ENCODE data around the gene ITGA4.

ITGA4 gene

DNA sequence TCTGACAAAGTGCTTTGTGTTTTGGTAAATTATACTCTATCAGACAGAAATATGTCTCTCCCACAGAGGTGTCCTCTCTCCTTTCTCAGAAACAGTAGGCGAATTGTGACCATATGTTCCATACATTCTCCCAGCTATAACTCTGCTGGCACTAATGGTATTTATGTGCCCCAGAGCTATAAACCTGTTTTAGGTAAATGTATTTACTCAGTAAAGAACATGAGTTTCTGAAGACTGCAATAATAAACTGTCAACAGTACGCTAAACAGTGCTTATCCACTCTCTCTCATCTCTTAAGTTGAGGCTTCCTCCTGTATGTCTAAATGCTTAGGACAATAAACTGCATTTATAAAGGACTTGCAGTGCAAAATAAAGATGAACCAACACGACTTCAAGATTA, 58.5 kb downstream of the ITGA4 start:
- no peak for DNase-seq (ENCODE audit: low read depth)

DNA sequence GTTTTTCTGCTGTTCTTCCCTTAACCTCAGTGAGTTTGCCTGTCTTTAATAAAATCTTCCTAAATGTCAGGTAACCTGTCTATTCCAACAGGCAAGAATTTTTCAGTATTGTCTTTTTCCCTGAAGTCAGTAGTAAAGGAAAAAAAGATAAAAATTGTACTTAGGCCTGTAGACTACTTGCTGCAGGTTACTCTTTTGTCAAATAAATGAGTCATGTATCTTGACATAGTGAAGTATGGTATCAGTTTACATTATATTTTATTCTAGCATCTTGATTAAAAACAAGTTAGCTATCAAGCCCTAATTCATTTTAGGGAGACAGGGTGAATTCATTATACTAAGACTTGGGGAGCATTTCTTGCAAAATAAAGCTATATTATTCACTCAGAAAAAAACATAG, 59.8 kb downstream of the ITGA4 start:
- DNase-seq (ENCODE audit: low read depth), result no peak

DNA sequence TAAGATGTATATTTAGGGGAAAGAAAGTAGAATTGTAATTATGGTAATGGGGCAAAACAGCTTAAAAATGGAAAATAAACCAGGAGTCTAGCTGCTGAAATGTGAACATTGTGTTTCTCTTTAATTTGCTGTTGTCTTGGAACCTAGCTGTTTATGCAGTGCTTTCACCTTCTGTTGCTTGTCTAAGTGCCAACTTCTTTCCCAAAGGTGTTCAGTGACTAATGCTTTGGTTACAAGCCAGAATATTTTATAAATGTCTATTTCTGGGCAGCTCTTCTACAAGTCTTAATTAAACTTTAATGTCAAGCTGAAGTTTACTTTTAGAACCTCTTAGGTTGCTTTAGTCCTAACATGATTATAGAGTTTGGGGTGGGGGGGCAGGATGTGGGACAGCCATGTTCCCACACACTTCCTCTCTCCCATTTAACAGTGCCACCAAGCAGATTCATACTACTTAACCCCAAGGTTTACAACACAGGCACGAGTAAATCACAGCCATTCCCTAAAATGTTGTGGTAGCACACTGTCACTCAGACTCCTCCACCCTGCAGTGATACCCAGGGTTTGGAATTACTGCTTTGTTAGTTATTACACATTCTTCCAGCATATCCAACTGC, 60.6 kb downstream of the ITGA4 start:
- no peak for DNase-seq (ENCODE audit: low read depth)

DNA sequence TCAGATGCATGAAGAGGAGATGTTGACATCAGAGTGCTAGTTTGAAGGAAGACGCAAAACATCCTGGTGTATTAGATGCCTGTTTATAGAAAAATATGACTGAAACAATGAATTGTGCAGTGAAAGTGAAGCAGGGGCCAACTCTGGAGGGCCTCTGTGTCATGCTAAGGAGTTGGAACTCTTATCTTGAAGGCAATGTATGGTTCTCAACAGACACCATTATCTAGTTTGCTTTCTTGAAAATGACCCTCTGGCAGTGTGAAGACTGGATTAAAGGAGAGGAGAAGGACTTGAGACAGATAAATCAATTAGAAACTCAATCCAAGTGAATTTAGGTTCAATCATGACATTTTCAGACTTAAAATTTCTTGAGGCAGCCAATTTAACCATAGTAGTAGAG, 63.1 kb downstream of the ITGA4 start:
- DNase-seq (ENCODE audit: low read depth), result no peak

DNA sequence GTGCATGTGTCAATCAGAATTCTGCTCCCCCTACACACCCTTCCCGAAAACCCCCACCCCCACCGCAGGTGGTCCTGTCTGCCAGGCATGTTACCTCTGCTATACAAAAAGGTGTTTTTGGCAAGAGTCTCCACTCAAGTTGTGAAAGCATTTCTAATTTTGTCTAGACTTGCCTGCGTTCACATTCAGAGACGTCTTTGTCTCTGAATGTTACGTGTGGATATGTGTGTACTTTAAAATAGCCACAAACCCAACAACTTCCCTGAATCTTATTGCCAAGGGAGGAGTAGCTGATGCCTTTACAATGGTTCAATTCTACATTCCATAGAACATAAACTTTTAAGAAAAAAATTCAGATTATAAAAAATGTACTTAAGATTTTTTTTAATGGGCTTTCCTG, 66.6 kb downstream of the ITGA4 start:
- no peak for DNase-seq (ENCODE audit: low read depth)

DNA sequence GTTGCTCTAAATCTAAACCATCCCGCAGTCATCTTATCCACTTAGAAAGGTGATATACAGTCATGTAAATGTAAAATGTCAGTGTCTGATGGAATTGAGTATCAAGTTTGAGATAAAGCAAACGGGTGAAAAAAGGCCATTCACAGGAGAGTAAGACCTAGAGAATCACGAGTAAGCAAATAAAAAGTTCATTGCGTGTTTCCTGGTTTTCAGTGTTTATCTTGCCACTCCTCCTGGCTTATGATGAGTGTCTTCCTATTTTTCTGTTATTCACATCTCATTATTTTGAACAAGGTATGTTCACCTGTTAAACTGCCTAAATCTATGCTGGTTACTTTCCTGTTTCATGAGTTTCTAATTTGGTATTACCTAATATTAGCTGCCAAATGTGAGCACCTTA, 68.8 kb downstream of the ITGA4 start:
- DNase-seq (ENCODE audit: low read depth), result no peak

DNA sequence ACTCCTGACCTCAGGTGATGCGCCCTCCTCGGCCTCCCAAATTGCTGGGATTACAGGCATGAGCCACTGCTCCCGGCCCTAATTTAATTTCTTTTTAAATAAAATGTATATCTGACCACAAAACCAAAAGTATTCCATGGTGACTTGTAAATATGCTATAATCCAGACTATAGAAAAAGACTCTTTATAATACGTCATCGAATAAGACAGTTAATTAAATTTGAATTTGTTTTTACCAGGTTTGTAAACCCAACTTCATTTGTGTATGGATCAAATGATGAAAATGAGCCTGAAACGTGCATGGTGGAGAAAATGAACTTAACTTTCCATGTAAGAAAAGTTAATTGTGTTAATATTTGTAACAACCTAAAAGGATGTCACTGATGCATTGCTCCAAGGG, 69.9 kb downstream of the ITGA4 start:
- DNase-seq (ENCODE audit: low read depth), result no peak

DNA sequence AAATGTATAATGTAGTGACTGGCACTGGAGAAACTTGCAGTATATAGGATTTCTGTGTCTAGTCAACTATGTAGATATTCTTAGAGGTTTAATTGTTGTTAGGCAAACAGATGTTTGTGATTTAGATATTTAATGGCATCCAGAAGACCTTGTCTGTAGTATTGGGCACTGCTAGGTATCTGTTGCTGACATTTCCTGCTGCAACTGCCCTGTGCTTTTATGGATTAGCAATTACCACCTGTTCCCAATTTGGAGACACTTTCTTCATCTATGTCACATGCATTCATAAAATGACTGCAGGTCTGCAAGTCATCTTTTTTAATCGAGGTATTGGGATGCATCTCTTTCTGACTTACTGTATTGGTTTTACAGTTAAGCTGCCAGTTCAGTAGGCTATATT, 71.3 kb downstream of the ITGA4 start:
- no peak for DNase-seq (ENCODE audit: low read depth)

DNA sequence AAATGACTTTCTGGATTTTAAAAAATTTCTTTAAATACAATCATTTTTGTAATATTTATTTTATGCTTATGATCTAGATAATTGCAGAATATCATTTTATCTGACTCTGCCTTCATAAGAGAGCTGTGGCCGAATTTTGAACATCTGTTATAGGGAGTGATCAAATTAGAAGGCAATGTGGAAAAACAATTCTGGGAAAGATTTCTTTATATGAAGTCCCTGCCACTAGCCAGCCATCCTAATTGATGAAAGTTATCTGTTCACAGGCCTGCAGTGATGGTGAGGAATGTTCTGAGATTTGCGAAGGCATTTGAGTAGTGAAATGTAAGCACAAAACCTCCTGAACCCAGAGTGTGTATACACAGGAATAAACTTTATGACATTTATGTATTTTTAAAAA, 79.5 kb downstream of the ITGA4 start:
- DNase-seq (ENCODE audit: low read depth), result no peak

DNA sequence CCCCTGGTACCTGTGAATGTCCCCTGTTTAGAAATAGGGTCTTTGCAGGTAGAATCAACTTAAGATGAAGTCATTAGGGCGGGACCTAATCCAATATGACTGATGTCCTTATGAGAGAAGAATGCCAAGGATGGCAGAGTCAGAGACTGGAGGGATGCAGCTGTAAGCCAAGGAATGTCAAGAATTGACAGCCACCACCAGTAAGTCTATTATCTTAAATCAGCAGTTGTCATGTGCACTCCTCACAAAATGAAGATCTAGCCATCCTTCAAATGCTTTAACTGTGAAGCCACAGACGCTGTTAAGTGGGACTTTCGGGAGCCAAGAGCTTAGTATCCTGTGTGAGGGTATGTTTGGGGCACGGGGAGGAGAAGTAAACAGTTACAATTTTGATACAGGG, 83.2 kb downstream of the ITGA4 start:
- no peak for DNase-seq (ENCODE audit: low read depth)

DNA sequence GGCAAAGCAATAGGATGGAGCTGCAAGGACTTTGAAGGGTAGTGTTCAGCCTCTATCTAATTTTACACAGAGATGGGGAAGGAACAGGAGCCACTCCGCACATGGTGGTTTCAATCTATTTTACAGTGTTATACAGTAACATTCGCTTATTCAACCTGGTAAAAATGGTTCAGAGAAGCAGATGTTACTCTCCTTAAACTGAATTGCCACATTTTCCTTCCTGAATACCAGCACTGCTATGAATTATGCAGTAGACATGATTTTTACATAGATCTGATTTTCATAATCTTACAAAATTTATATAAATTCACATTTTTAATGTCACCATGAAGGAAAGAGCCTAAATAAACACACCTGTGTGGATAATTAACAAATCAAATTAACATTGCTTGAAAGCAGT, 85.0 kb downstream of the ITGA4 start:
- DNase-seq (ENCODE audit: low read depth), result no peak

DNA sequence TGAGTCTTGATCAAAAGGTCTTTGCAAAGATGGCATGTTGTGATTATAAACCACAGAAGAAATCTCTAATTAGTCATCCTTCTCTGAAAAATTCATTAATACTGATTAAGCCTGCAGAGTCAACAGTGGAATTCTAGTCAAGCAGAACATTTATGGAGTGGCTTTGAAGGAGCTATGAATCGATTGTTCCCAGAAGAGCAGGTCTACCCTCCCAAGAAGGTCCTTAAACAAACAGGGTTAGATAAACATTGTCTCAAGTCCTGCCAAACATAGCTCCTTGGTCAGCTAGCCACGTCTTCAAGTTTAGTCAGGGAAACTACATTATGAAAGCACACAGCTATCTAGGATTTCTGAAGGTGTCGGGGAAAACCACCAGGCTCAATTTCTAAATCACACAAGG, 88.9 kb downstream of the ITGA4 start:
- no peak for DNase-seq (ENCODE audit: low read depth)

DNA sequence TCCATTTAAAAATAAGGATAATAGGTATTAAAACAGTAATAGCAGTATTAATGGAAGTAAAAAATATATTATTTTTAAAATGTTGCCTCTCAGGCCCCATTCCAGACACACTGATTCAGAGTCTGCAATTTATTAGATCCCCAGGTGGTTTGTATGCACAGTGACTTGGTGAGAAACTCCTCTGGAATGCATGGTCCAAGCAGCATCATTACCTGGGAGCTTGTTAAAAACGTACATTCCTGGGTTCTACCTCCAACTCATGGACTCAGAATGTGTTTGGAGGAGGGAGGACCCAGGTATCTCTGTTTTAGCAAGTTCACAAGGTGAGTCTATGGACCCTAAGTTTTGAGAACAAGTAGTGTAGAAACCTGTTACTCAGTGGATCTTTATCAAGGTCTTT, 95.6 kb downstream of the ITGA4 start:
- peak; percentile 7 for DNase-seq (ENCODE audit: low read depth)

DNA sequence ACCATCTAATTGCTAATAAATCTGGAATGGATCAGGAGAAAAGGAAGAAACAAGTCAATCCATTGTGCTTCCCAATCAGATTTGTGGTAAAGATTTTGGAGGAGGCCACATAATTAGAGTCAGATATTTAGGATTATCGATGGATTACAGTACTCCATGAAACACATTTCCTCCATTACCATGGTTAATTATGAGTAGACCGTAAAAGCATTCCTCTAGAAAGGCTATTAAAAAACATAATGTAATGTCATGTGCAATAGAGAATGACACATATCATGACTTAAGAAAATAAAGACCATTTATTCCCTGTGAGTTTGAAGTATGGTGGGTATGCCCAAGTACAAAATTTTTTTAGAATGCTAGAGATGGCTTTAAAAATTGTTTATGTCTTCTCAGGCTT, 96.1 kb downstream of the ITGA4 start:
- no peak for DNase-seq (ENCODE audit: low read depth)

DNA sequence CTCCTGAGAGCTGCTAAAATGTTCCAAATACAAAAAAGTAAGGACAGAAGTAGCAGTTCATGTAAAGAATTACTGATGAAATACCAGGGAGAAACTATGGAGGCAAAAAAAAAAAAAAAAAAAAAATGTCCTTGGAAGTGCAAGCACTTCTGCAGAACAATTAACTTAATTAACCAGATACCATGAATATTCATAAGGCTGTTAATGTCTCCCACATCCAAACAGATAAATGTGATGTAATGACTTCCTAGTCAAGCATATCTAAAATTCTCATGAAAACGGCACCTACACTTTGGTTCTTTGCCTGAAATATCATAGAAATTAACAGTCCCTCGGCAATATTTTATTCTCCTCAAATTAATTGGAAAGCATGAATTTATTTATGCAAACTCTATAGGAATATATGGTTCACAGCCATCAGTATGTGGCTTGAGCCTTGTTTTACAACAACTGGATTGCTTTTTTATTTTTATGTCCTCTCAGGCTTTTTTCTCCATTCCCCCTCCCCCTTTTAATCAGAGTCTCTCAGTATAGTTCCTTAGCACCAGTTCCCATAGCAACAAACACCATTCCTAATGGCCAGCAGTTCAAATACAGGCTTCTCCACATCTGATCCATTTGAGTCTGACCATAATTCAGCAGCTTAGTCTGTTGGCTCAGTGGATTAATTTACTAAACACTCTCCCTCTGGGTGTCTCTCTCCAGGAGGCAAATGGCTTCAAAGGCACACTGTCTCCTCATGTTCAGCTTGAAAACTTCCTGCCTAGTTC, 97.1 kb downstream of the ITGA4 start:
- DNase-seq (ENCODE audit: low read depth), result no peak

DNA sequence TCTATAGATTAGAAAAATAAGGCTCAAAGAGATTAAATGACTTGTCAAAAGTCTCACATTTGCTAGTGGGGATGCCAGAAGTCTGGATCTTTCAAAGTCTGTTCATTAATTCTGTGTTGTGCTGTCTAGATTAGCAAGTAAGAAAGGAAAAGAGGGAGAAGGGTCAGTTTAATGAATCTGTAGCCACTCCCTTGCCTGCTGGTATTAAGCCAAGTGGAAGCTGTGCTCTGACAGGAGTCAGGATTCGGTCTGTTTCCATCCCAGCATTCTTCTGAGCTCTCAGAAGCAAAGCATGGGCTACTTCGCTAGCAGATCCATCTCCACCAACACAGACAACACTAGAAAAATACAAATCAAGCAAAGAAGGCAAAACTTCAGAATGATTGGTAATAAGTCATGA, 101.2 kb downstream of the ITGA4 start:
- no peak for DNase-seq (ENCODE audit: low read depth)

DNA sequence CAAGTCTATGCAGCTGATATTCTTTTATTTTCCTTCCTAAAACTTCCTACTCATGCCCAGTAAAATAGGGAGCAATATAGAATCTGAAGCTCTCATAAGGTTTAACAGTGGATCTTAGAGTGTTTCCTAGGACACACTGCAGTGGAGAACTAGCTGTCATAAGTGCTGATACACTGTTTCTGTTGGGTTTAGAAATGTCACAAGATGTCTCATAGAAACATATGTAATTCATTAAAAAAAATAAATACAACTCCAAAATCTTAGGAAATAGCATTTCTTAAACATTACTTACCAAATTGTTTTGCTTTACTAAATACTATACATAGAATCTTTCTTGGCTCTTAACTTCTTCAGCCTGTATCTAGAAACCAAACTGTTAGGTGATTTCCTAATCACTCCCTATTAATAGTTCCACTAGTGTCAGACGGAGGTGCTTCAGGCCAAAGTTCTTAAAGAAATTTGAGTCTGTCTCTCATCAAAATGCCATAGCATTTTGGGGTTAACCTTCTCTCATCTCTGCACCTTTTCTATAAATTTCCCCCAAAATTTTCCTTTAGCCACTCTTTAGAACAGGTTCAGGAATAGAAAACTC, 106.0 kb downstream of the ITGA4 start:
- DNase-seq (ENCODE audit: low read depth), result peak; percentile 4

DNA sequence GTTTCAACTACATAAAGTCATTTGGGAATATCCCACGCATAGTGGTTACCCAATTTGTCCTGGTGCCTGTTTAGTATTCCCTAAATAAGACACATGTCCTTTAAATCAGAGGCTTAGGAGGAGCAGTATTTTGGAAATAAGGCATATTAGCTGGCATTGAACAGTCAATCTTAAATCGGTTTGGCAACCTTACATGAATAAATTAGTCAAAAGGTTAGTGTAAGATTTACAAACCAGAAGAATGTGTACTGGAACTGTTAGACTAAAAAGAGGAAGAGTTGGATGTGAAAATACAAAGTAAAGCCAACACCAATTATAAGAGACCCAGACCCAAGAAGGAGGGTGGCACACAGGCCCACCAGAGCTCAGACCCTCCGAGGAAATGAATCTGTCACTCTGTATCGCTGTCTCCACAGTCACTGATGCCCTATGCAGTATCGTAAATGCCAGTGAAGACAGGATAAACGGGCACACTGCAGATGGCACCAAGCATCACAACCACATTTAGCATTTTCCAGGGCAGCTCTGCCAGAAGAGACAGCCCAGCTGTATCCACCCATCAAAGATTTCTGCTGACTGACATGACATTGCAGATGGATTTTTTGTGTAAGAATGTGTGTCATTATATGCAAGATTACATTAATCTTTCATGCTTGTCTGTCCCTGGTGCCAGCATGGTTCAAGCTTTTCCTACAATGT, 109.3 kb downstream of the ITGA4 start:
- DNase-seq (ENCODE audit: low read depth), result no peak

DNA sequence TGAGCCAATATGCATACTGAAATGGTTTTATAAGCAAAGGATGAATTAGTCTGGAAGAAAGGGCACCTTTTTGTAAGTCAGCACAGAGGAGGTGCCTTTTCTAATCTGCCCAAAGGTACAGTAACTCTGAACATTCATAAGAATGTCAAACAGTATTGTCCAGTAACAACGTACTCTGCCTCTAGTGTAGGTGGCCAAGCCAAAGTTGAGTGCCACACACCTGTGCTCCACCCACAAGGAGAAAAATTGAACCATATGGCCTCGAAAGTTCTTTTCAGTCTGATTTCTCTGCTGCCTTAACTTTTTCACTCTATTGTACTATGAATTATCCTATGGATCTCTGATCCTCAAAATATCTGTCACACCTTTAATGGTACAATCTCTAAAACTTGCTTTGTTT, 112.9 kb downstream of the ITGA4 start:
- DNase-seq (ENCODE audit: low read depth), result no peak

DNA sequence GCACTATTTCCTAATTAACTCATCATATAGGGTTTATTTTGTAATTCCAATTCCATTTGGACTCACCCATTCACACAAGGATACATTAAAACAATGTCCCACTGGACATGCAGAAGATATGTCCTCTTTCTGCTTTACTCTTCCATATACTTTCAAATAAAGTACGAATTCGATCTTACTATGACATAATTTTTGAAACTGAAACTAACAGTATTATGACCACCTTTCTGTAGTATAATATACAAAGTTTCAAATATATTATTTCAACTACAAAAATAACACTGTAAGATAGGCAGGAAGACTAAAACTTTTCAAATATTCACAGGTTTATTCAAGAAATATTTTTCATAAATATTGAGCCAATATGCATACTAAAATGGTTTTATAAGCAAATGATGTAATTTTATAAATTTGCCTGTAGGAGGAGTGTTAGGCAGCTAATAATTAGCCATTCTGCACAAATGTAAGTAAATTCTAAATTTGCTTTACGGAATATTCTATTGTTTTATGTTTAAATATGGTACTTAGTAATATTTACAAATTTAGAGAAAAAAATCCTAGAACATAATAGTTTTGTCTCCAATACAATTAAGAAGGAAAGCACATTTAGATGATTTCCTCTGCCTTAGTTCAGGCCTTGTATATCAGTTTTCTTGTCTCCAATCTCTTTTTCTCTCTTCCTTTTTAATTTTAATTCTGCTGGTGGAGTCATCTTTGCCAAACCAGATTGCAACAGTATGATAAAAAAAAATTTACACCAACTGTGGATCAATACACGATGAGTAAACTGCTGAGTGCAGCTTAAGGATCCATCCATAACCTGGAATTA, 113.9 kb downstream of the ITGA4 start:
- DNase-seq (ENCODE audit: low read depth), result no peak

DNA sequence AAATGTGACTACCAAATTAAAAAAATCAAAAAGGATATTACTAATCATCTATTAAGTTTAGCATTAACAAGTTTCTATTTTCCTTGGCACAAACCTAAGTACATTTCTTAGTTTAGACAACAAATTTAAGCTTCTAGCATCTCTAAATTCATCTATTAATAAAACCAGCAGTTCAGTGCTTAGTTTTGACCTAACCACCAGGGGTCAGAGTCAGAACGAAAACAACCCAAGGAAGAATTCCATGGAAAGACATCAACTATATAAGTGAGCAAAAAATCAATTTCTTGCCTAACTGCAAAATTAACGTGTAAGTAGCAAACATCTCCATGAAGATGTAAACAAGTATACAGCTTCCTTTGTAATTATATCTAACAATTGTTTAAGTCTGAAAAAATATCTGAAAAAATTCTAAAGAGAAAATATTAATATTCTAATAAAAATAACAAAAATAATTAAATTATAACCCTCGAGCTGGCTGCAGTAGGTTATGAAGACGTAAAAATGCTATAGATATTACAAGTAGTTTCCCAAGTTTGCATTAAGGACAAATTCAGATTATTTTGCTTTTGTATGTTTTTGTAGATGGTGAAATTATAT, 116.1 kb downstream of the ITGA4 start:
- peak; percentile 9 for DNase-seq (ENCODE audit: low read depth)

DNA sequence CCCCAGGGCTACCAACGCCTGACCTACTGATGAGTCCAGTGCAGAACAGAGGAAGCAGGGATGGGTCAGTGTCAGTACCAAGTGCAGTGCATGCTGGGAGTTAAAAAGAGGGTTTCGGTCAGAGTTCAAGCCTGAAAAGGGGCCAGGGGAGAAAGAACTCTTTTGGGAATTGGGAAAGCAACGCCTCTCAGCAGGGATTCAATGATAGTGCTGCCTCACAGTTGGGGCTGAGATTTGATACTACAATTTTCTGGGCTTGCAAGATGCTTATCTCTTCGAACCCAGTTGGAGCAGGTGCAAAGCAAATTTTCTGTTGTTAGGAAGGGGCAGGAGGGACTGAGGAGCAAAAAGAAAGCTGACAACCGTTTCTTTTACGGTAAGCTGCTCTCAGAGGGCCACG, 117.1 kb downstream of the ITGA4 start:
- no peak for DNase-seq (ENCODE audit: low read depth)

Data from GM04504 (cell line).